K562 (cell line): ENCODE measurements around the gene ATAD3C. TPM values are rescaled to one million over a fixed set of nuclear protein-coding genes. Genes with fewer than 3 reads are reported as not detected.

Experiments used
- ATAC-seq: fragments of 200-7000 bp; cut with Tn5 transposase; 3 replicates; pipeline ENCODE4 v1.9.1; 2020; ENCODE audit warnings: moderate library complexity
- BruUV-seq: library from RNA; stranded (reverse); fragments of 400-500 nt; replicated peaks from 2 replicates; lab custom pipeline; 2021; lab: Mats Ljungman, UMichigan
- CTCF ChIA-PET: fragments of 300-600 bp; formaldehyde crosslinking; extraction: SDS; loops from one replicate; lab custom pipeline; 2021; ENCODE audit warnings: low intra/inter-chr PET ratio; lab: Yijun Ruan, JAX
- POLR2A ChIA-PET: fragments of 300-600, 350-650 bp; sonication (Branson Sonifier 250); formaldehyde crosslinking; extraction: SDS; loops from one replicate; lab custom pipeline; 2021; ENCODE audit warnings: antibody characterized with exemption, inconsistent platforms; lab: Yijun Ruan, JAX
- DNase-seq, 4 experiments: peaks; one replicate each; pipeline versions ENCODE4 v3.0.0 to v3.0.0-alpha.2; 2011 to 2018; ENCODE audit warnings: low spot score in 3 of 4, mixed read lengths in 3 of 4; ENCODE audit errors: extremely low read depth in 1 of 4
- FAIRE-seq: peaks from 2 replicates; lab custom pipeline; 2011; peaks lifted over from hg19 to GRCh38; lab: Jason Lieb, UNC
- H2AFZ ChIP-seq: 2 replicates; pipeline ENCODE4 v1.6.0; 2011; ENCODE audit warnings: low read depth, low read length, control low read depth, inconsistent platforms
- H3K27ac ChIP-seq: fragments of 200-600 bp; 3 replicates; pipeline ENCODE4 v1.8.0; 2011; ENCODE audit warnings: low read depth, mild to moderate bottlenecking, control low read depth, inconsistent platforms, low read length, moderate library complexity, mixed read lengths; ENCODE audit errors: extremely low read depth
- H3K27me3 ChIP-seq, 2 experiments: fragments of 300-600 bp in 1 of 2; 2 replicates in 1 of 2; 3 replicates in 1 of 2; pipeline versions ENCODE4 v1.6.0 to v1.8.0; 2011; ENCODE audit warnings: inconsistent platforms in 2 of 2, low read length in 2 of 2, mild to moderate bottlenecking in 1 of 2, mixed read lengths in 1 of 2, moderate library complexity in 1 of 2; ENCODE audit not compliant: control insufficient read depth in 2 of 2, insufficient read depth in 2 of 2
- H3K36me3 ChIP-seq: fragments of 300-600 bp; 3 replicates; pipeline ENCODE4 v1.8.0; 2011; ENCODE audit warnings: mild to moderate bottlenecking, low read length, inconsistent platforms; ENCODE audit not compliant: control insufficient read depth, insufficient read depth
- H3K4me1 ChIP-seq, 2 experiments: fragments of 200-600 bp in 1 of 2; replicated peaks in 1 of 2; 2 replicates in 1 of 2; 3 replicates in 1 of 2; pipeline versions ENCODE4 v1.5.1 to v1.8.0; 2011; ENCODE audit warnings: inconsistent platforms in 2 of 2, low read length in 2 of 2, mild to moderate bottlenecking in 1 of 2, mixed read lengths in 1 of 2, moderate library complexity in 1 of 2; ENCODE audit not compliant: control insufficient read depth in 2 of 2, insufficient read depth in 2 of 2
- H3K4me2 ChIP-seq: 2 replicates; pipeline ENCODE4 v1.6.1; 2011; ENCODE audit warnings: low read length, control low read depth, inconsistent platforms, mixed read lengths; ENCODE audit not compliant: insufficient read depth
- H3K4me3 ChIP-seq: fragments of 200-600 bp; sonication (generic), shearing (Covaris generic); 2 replicates; pipeline ENCODE4 v1.5.1; 2016; ENCODE audit warnings: control low read depth, inconsistent platforms
- H3K79me2 ChIP-seq: fragments of 200-600 bp; 3 replicates; pipeline ENCODE4 v1.8.0; 2011; ENCODE audit warnings: low read length, inconsistent platforms; ENCODE audit not compliant: control insufficient read depth, insufficient read depth
- H3K9ac ChIP-seq, 2 experiments: 2 replicates each; pipeline versions ENCODE4 v1.6.0 to v1.6.1; 2011; ENCODE audit warnings: low read depth in 2 of 2, low read length in 2 of 2, control low read depth in 1 of 2, inconsistent platforms in 1 of 2, mild to moderate bottlenecking in 1 of 2, mixed read lengths in 1 of 2; ENCODE audit not compliant: insufficient read depth in 1 of 2
- H3K9me1 ChIP-seq: one replicate; pipeline ENCODE4 v1.6.0; 2011; ENCODE audit warnings: inconsistent platforms, mild to moderate bottlenecking, low read length, moderate library complexity; ENCODE audit not compliant: control insufficient read depth, insufficient read depth
- H3K9me3 ChIP-seq: replicated peaks from 2 replicates; pipeline ENCODE4 v1.5.1; 2011; ENCODE audit warnings: low read depth, low read length, inconsistent platforms; ENCODE audit not compliant: control insufficient read depth, insufficient read depth
- H4K20me1 ChIP-seq: replicated peaks from 2 replicates; pipeline ENCODE4 v1.6.1; 2011; ENCODE audit warnings: low read length, inconsistent platforms, mixed read lengths; ENCODE audit not compliant: control insufficient read depth, insufficient read depth
- ATF7 ChIP-seq: fragments of 450-650 bp; IDR thresholded peaks from 2 replicates; pipeline ENCODE4 v1.7.1; 2014; ENCODE audit warnings: mild to moderate bottlenecking, moderate library complexity
- DMBX1 ChIP-seq: fragments of 250-450 bp; sonication (Bioruptor Pico); IDR thresholded peaks from 2 replicates; pipeline ENCODE4 v1.8.0; 2022; ENCODE audit warnings: inconsistent platforms, mild to moderate bottlenecking, moderate library complexity, borderline replicate concordance
- GATAD2A ChIP-seq: fragments of 450-650 bp; IDR thresholded peaks from 2 replicates; pipeline ENCODE4 v1.6.1; 2017
- NCOA1 ChIP-seq: fragments of 450-650 bp; IDR thresholded peaks from 2 replicates; pipeline ENCODE4 v1.6.1; 2016; ENCODE audit warnings: low read depth
- NFIC ChIP-seq: fragments of 450-650 bp; IDR thresholded peaks from 2 replicates; pipeline ENCODE4 v1.6.1; 2017; ENCODE audit warnings: mild to moderate bottlenecking, inconsistent platforms
- WGBS: fragments of 100-300 bp; shearing (Covaris generic); methylation state at CpG from one replicate; pipeline ENCODE4 v1.1.6; 2016; ENCODE audit warnings: low coverage, mixed read lengths; ENCODE audit not compliant: insufficient coverage; ENCODE audit errors: missing lambda C conversion rate; 5-methylcytosine and 5-hydroxymethylcytosine counted together
- in situ Hi-C: fragments of 300-500 bp; cut with MboI; formaldehyde crosslinking; loops from 4 replicates; pipeline ENCODE4 v1.15.0; 2018; ENCODE audit warnings: inconsistent platforms, mixed read lengths
- intact Hi-C: fragments of 100-400 bp; cut with micrococcal nuclease; formaldehyde crosslinking; loops from 2 replicates; pipeline ENCODE4 v1.14.2; 2022
- polyA plus RNA-seq, 8 experiments: library from polyadenylated mRNA; depleted of rRNA in 4 of 8; stranded (reverse) in 5 of 8; unstranded in 3 of 8; fragments of >200 nt; fragmentation: Nextera tagmentation in 2 of 8; fragmentation: Illumina TruSeq in 1 of 8; extraction: Ambion mirVana in 2 of 8; extraction: Trizol in 1 of 8; gene quantifications; 2 replicates each; pipeline versions ENCODE4 v1.2.1 to v1.2.3, GENCODE V29; 2011 to 2014; ENCODE audit warnings: inconsistent platforms in 1 of 8, missing spikeins in 1 of 8
- total RNA-seq, 7 experiments: library from RNA; depleted of rRNA in 6 of 7; stranded (reverse); fragments of >200 nt in 6 of 7; fragmentation: Illumina TruSeq in 2 of 7; extraction: Trizol in 2 of 7; gene quantifications; 2 replicates each; pipeline versions ENCODE4 v1.2.1 to v1.2.3, GENCODE V29; 2011 to 2021; ENCODE audit warnings: low replicate concordance in 1 of 7
- TF ChIP-seq, protein P1 (sequence below): sonication (generic); formaldehyde crosslinking; IDR thresholded peaks from 2 replicates; pipeline ENCODE4 v1.8.0; 2022; ENCODE audit warnings: missing genetic modification reagents, mild to moderate bottlenecking, moderate library complexity, borderline replicate concordance
- TF ChIP-seq, protein P2 (sequence below): sonication (generic); formaldehyde crosslinking; IDR thresholded peaks from 2 replicates; pipeline ENCODE4 v1.8.1; 2023; ENCODE audit warnings: mild to moderate bottlenecking, missing genetic modification reagents
- TF ChIP-seq, protein P3 (sequence below), 2 experiments: fragments of 450-650 bp in 1 of 2; sonication (generic) in 1 of 2; formaldehyde crosslinking; conservative IDR thresholded peaks; 2 replicates each; pipeline versions ENCODE4 v1.4.0 to v1.8.1; 2020 to 2022; ENCODE audit warnings: mild to moderate bottlenecking in 1 of 2, missing genetic modification reagents in 1 of 2
- TF ChIP-seq, protein P4 (sequence below): fragments of 450-650 bp; IDR thresholded peaks from 2 replicates; pipeline ENCODE4 v1.6.1; 2016; ENCODE audit warnings: low read depth, mild to moderate bottlenecking, moderate library complexity
- TF ChIP-seq, protein P5 (sequence below): fragments of 450-650 bp; formaldehyde crosslinking; IDR thresholded peaks from 2 replicates; pipeline ENCODE4 v1.4.0; 2022; ENCODE audit warnings: missing genetic modification characterization

ATAD3C gene
- total and polyA plus RNA-seq, 9 of the 15 experiments (the other 6 are each of a cell fraction or from before 2014, with no cell fraction given), result 0.03 to 0.18 TPM; not detected in 7

DNA sequence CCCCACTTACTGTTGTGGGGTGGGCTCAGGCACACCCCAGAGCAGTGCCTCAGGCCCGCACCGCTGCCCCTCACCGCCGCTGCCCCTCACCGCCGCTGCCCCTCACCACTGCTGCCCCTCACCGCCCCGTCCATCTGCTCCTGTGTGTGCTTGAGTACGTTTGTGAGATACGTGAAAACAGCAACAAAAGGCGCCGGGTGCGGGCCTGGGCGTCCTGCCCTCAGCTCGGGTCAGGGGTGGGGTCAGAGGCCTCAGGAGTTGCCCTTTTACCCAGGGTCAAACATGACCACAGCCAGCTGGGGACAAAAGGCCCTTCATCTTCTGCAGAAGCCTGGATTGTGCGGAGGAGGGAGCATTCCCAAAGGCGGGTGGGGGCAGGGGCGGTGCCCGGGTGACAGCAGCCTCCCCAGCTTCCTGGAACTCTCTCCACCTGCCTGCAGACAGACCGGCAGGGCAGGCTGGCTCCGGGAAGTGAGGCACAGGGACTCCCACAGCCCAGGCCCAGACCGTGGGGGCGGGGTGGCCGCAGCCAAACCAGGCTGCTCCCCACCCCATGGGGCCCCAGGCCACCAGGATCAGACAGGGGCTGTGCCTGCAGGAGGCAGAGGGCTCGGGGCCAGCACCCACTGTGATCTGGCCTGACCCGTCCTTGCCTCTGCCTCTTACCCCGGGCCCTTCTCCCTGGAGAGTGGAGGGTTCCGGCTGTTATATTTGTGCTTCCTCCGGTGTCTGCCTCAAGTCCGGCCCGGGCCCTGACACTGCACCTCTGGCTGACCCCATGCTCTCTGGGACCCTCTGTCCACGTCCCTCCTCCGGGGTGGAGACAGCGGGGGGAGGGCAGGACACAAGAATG, 16.3 kb upstream of the ATAD3C start:
- Histone ChIP-seq H4K20me1 (no peaks in the 10 kb centered on the region), H3K4me3 (no peak overlapping the region; the same call in 1 of the 2 replicates), H2AFZ (peak overlapping the region; percentile 60), H3K9me3 (no peaks in the 10 kb centered on the region), H3K36me3 (no peaks in the 10 kb centered on the region), H3K27ac (peak overlapping the region; percentile 57), H3K9ac (peak overlapping the region; percentile 34 to 90; a peak in 3 of 4 replicates), H3K4me2 (peak overlapping the region; percentile 55), H3K79me2 (no peaks in the 10 kb centered on the region; the same call in 2 of the 3 replicates), H3K4me1 (peaks cover 45 to 87% of the 10 kb centered on the region in 2 experiments), H3K9me1 (no peaks in the 10 kb centered on the region), H3K27me3 (no peaks in the 10 kb centered on the region)
- intact Hi-C loops (no loop called here), in situ Hi-C loops (no loop called here)
- no TSS peak for BruUV-seq
- ATAC-seq, result peak; percentile 61
- peak; percentile 86 for FAIRE-seq
- ChIA-PET CTCF (interaction anchor here (0.6 kb wide), 1 partner anchor 34 kb away, joined by 3 read pairs; no protein-coding TSS in a partner anchor), POLR2A (interaction anchor here (0.5 to 1.0 kb wide), 5 partner anchors 11 to 144 kb away, joined by 3 to 6 read pairs (median 3); partner anchors contain the start of gene AURKAIP1)
- 22% methylated on average over 30 of the region's 34 CpGs for WGBS
- peak; percentile 84 to 90 (median 90) for DNase-seq
- TF ChIP-seq GATAD2A (peak; percentile 40; the same call in 1 of the 2 replicates), DMBX1 (CRISPR knock-in tag) (0 out of 2 replicates have a peak, but pooled peaks have one; percentile 71), NCOA1 (0 out of 2 replicates have a peak, but pooled peaks have one; percentile 45), ATF7 (peak; percentile 65), NFIC (peak; percentile 2; the same call in 1 of the 2 replicates)
- TF ChIP-seq, protein P1, sequence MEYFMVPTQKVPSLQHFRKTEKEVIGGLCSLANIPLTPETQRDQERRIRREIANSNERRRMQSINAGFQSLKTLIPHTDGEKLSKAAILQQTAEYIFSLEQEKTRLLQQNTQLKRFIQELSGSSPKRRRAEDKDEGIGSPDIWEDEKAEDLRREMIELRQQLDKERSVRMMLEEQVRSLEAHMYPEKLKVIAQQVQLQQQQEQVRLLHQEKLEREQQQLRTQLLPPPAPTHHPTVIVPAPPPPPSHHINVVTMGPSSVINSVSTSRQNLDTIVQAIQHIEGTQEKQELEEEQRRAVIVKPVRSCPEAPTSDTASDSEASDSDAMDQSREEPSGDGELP, result peak; percentile 96
- TF ChIP-seq, protein P2, sequence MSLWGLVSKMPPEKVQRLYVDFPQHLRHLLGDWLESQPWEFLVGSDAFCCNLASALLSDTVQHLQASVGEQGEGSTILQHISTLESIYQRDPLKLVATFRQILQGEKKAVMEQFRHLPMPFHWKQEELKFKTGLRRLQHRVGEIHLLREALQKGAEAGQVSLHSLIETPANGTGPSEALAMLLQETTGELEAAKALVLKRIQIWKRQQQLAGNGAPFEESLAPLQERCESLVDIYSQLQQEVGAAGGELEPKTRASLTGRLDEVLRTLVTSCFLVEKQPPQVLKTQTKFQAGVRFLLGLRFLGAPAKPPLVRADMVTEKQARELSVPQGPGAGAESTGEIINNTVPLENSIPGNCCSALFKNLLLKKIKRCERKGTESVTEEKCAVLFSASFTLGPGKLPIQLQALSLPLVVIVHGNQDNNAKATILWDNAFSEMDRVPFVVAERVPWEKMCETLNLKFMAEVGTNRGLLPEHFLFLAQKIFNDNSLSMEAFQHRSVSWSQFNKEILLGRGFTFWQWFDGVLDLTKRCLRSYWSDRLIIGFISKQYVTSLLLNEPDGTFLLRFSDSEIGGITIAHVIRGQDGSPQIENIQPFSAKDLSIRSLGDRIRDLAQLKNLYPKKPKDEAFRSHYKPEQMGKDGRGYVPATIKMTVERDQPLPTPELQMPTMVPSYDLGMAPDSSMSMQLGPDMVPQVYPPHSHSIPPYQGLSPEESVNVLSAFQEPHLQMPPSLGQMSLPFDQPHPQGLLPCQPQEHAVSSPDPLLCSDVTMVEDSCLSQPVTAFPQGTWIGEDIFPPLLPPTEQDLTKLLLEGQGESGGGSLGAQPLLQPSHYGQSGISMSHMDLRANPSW, result no peak
- TF ChIP-seq, protein P3, sequence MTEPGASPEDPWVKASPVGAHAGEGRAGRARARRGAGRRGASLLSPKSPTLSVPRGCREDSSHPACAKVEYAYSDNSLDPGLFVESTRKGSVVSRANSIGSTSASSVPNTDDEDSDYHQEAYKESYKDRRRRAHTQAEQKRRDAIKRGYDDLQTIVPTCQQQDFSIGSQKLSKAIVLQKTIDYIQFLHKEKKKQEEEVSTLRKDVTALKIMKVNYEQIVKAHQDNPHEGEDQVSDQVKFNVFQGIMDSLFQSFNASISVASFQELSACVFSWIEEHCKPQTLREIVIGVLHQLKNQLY (CRISPR knock-in tag; conservative IDR thresholded peaks at IDR 0.05), result 0 out of 4 replicates have a peak, but pooled peaks of 1 of the 2 experiments have one; percentile 75
- TF ChIP-seq, protein P4, sequence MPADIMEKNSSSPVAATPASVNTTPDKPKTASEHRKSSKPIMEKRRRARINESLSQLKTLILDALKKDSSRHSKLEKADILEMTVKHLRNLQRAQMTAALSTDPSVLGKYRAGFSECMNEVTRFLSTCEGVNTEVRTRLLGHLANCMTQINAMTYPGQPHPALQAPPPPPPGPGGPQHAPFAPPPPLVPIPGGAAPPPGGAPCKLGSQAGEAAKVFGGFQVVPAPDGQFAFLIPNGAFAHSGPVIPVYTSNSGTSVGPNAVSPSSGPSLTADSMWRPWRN, result 0 out of 2 replicates have a peak, but pooled peaks have one; percentile 41
- TF ChIP-seq, protein P5, sequence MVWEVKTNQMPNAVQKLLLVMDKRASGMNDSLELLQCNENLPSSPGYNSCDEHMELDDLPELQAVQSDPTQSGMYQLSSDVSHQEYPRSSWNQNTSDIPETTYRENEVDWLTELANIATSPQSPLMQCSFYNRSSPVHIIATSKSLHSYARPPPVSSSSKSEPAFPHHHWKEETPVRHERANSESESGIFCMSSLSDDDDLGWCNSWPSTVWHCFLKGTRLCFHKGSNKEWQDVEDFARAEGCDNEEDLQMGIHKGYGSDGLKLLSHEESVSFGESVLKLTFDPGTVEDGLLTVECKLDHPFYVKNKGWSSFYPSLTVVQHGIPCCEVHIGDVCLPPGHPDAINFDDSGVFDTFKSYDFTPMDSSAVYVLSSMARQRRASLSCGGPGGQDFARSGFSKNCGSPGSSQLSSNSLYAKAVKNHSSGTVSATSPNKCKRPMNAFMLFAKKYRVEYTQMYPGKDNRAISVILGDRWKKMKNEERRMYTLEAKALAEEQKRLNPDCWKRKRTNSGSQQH, result peak; percentile 61; the same call in 1 of the 2 replicates
